WTC11 (cell line): ENCODE measurements around the gene PGAM1. TPM values are rescaled to one million over a fixed set of nuclear protein-coding genes. Genes with fewer than 3 reads are reported as not detected.

ENCODE experiments used
- ATAC-seq: fragments of 200-7000 bp; cut with Tn5 transposase; 2 replicates; pipeline ENCODE4 v1.10.0; 2021; ENCODE audit warnings: mild to moderate bottlenecking, moderate library complexity
- CTCF ChIA-PET: fragments of 300-600 bp; sonication (Branson Sonifier 250); formaldehyde crosslinking; loops from one replicate; lab custom pipeline; 2021; ENCODE audit warnings: antibody characterized with exemption; lab: Charles Lee
- POLR2A ChIA-PET: fragments of 350-600 bp; sonication (Branson Sonifier 250); formaldehyde crosslinking; loops from one replicate; lab custom pipeline; 2021; ENCODE audit warnings: antibody characterized with exemption; lab: Charles Lee
- DNase-seq: peaks from one replicate; pipeline ENCODE4 v3.0.0; 2021; ENCODE audit warnings: low spot score
- H3K27ac Mint-ChIP-seq: 2 replicates; pipeline ENCODE4 v1.8.0; 2021; ENCODE audit warnings: mixed read lengths
- H3K27me3 Mint-ChIP-seq: 2 replicates; pipeline ENCODE4 v1.8.0; 2021; ENCODE audit warnings: low read depth, mild to moderate bottlenecking, moderate library complexity, mixed read lengths
- H3K36me3 Mint-ChIP-seq: 2 replicates; pipeline ENCODE4 v1.8.0; 2021; ENCODE audit warnings: mixed read lengths
- H3K4me1 Mint-ChIP-seq: 2 replicates; pipeline ENCODE4 v1.8.0; 2022; ENCODE audit warnings: mixed read lengths
- H3K4me3 Mint-ChIP-seq: 2 replicates; pipeline ENCODE4 v1.8.0; 2021; ENCODE audit warnings: mild to moderate bottlenecking, moderate library complexity, mixed read lengths
- H3K9me3 Mint-ChIP-seq: 2 replicates; pipeline ENCODE4 v1.8.0; 2021; ENCODE audit warnings: mixed read lengths
- EMX1 ChIP-seq: fragments of 250-450 bp; sonication (Bioruptor Pico); IDR thresholded peaks from 2 replicates; pipeline ENCODE4 v1.8.0; 2021; ENCODE audit warnings: mild to moderate bottlenecking
- FOXP1 ChIP-seq: sonication (generic); formaldehyde crosslinking; IDR thresholded peaks from 2 replicates; pipeline ENCODE4 v1.8.0; 2022; ENCODE audit warnings: missing genetic modification reagents, mild to moderate bottlenecking, moderate library complexity, borderline replicate concordance
- HMGA2 ChIP-seq: fragments of 250-450 bp; sonication (Bioruptor Pico); IDR thresholded peaks from 2 replicates; pipeline ENCODE4 v1.4.0; 2021; ENCODE audit warnings: mild to moderate bottlenecking, moderate library complexity
- JAZF1 ChIP-seq: fragments of 250-450 bp; sonication (Bioruptor Pico); IDR thresholded peaks from 2 replicates; pipeline ENCODE4 v1.9.0; 2021; ENCODE audit warnings: moderate library complexity, mild to moderate bottlenecking, inconsistent platforms
- NFE2L1 ChIP-seq: sonication (generic); formaldehyde crosslinking; IDR thresholded peaks from 2 replicates; pipeline ENCODE4 v1.8.1; 2023; ENCODE audit warnings: missing genetic modification reagents
- NFYB ChIP-seq: sonication (generic); formaldehyde crosslinking; conservative IDR thresholded peaks from 2 replicates; pipeline ENCODE4 v1.8.0; 2022; ENCODE audit warnings: low read depth, missing genetic modification reagents
- NR1H2 ChIP-seq: sonication (generic); formaldehyde crosslinking; IDR thresholded peaks from 2 replicates; pipeline ENCODE4 v1.9.0; 2021; ENCODE audit warnings: mild to moderate bottlenecking, moderate library complexity, missing genetic modification reagents
- NR2C2 ChIP-seq: sonication (generic); formaldehyde crosslinking; IDR thresholded peaks from 2 replicates; pipeline ENCODE4 v1.8.0; 2022; ENCODE audit warnings: mild to moderate bottlenecking, missing genetic modification reagents
- PRRX2 ChIP-seq: fragments of 250-450 bp; sonication (Bioruptor Pico); IDR thresholded peaks from 2 replicates; pipeline ENCODE4 v1.8.0; 2021; ENCODE audit warnings: mild to moderate bottlenecking
- SMAD3 ChIP-seq: sonication (generic); formaldehyde crosslinking; IDR thresholded peaks from 2 replicates; pipeline ENCODE4 v1.8.0; 2022; ENCODE audit warnings: missing genetic modification reagents, mild to moderate bottlenecking, borderline replicate concordance
- TCF7 ChIP-seq: sonication (generic); formaldehyde crosslinking; IDR thresholded peaks from 2 replicates; pipeline ENCODE4 v1.8.0; 2022; ENCODE audit warnings: mild to moderate bottlenecking, low read depth, missing genetic modification reagents, moderate library complexity
- ZNF121 ChIP-seq: sonication (generic); formaldehyde crosslinking; IDR thresholded peaks from 2 replicates; pipeline ENCODE4 v1.8.0; 2023; ENCODE audit warnings: missing genetic modification reagents
- ZNF232 ChIP-seq: sonication (generic); formaldehyde crosslinking; IDR thresholded peaks from 2 replicates; pipeline ENCODE4 v1.8.0; 2022; ENCODE audit warnings: mild to moderate bottlenecking, missing genetic modification reagents
- ZNF317 ChIP-seq: sonication (generic); formaldehyde crosslinking; IDR thresholded peaks from 2 replicates; pipeline ENCODE4 v1.8.1; 2023; ENCODE audit warnings: low read depth, mild to moderate bottlenecking, moderate library complexity, missing genetic modification reagents, borderline replicate concordance
- total RNA-seq: library from RNA; stranded (reverse); gene quantifications from 3 replicates; pipeline ENCODE4 v1.2.3, GENCODE V29; 2021
- TF ChIP-seq, protein P1 (sequence below): sonication (generic); formaldehyde crosslinking; IDR thresholded peaks from 2 replicates; pipeline ENCODE4 v1.8.0; 2023; ENCODE audit warnings: missing genetic modification reagents
- TF ChIP-seq, protein P2 (sequence below): sonication (generic); formaldehyde crosslinking; IDR thresholded peaks from 2 replicates; pipeline ENCODE4 v1.8.1; 2023; ENCODE audit warnings: mild to moderate bottlenecking, missing genetic modification reagents
- TF ChIP-seq, protein P3 (sequence below): fragments of 250-450 bp; sonication (Bioruptor Pico); IDR thresholded peaks from 2 replicates; pipeline ENCODE4 v2.1.2; 2022; ENCODE audit warnings: mild to moderate bottlenecking, moderate library complexity
- TF ChIP-seq, protein P4 (sequence below): sonication (generic); formaldehyde crosslinking; conservative IDR thresholded peaks from 2 replicates; pipeline ENCODE4 v1.8.1; 2023; ENCODE audit warnings: mild to moderate bottlenecking, low read depth, missing genetic modification reagents, moderate library complexity
- TF ChIP-seq, protein P5 (sequence below): sonication (generic); formaldehyde crosslinking; IDR thresholded peaks from 2 replicates; pipeline ENCODE4 v1.8.0; 2022; ENCODE audit warnings: mild to moderate bottlenecking, missing genetic modification reagents
- TF ChIP-seq, protein P6 (sequence below): sonication (generic); formaldehyde crosslinking; conservative IDR thresholded peaks from 2 replicates; pipeline ENCODE4 v1.8.1; 2022; ENCODE audit warnings: mild to moderate bottlenecking, missing genetic modification reagents

The PGAM1 gene
- total RNA-seq, 1 experiment from 2014 or later: 833 TPM

DNA sequence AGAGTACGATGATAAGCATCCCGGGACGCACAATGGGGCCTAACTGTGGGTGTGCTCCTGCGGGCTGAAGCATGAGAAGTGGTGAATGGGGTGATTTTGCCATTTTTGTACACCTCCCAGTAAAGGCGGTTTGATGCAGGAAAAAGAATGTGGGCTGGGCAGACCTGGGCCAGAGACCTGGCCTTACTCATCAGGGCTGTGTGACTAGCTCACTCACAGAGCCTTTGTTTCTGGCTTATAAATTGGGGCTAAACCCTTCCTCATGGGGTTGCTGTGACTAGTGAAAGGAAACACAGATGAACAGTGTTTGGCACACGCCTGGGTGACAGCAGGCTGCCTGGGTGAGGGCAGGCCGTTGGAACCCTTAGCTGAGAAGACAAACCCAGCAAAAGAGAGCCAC is 42.8 kb upstream of the PGAM1 start:
- TF ChIP-seq, protein P1, sequence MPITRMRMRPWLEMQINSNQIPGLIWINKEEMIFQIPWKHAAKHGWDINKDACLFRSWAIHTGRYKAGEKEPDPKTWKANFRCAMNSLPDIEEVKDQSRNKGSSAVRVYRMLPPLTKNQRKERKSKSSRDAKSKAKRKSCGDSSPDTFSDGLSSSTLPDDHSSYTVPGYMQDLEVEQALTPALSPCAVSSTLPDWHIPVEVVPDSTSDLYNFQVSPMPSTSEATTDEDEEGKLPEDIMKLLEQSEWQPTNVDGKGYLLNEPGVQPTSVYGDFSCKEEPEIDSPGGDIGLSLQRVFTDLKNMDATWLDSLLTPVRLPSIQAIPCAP (CRISPR knock-in tag): no peak
- no peak for TF ChIP-seq TCF7 (CRISPR knock-in tag)
- TF ChIP-seq, protein P2, sequence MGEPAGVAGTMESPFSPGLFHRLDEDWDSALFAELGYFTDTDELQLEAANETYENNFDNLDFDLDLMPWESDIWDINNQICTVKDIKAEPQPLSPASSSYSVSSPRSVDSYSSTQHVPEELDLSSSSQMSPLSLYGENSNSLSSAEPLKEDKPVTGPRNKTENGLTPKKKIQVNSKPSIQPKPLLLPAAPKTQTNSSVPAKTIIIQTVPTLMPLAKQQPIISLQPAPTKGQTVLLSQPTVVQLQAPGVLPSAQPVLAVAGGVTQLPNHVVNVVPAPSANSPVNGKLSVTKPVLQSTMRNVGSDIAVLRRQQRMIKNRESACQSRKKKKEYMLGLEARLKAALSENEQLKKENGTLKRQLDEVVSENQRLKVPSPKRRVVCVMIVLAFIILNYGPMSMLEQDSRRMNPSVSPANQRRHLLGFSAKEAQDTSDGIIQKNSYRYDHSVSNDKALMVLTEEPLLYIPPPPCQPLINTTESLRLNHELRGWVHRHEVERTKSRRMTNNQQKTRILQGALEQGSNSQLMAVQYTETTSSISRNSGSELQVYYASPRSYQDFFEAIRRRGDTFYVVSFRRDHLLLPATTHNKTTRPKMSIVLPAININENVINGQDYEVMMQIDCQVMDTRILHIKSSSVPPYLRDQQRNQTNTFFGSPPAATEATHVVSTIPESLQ (CRISPR knock-in tag): no peak
- TF ChIP-seq, protein P3, sequence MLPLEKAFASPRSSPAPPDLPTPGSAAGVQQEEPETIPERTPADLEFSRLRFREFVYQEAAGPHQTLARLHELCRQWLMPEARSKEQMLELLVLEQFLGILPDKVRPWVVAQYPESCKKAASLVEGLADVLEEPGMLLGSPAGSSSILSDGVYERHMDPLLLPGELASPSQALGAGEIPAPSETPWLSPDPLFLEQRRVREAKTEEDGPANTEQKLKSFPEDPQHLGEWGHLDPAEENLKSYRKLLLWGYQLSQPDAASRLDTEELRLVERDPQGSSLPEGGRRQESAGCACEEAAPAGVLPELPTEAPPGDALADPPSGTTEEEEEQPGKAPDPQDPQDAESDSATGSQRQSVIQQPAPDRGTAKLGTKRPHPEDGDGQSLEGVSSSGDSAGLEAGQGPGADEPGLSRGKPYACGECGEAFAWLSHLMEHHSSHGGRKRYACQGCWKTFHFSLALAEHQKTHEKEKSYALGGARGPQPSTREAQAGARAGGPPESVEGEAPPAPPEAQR (CRISPR knock-in tag): no peak
- TF ChIP-seq PRRX2 (CRISPR knock-in tag): no peak
- no peak for TF ChIP-seq NFE2L1 (CRISPR knock-in tag)
- no peak for TF ChIP-seq NR1H2 (CRISPR knock-in tag)
- TF ChIP-seq ZNF232 (CRISPR knock-in tag): no peak
- no peak for TF ChIP-seq HMGA2 (CRISPR knock-in tag)
- TF ChIP-seq, protein P4, sequence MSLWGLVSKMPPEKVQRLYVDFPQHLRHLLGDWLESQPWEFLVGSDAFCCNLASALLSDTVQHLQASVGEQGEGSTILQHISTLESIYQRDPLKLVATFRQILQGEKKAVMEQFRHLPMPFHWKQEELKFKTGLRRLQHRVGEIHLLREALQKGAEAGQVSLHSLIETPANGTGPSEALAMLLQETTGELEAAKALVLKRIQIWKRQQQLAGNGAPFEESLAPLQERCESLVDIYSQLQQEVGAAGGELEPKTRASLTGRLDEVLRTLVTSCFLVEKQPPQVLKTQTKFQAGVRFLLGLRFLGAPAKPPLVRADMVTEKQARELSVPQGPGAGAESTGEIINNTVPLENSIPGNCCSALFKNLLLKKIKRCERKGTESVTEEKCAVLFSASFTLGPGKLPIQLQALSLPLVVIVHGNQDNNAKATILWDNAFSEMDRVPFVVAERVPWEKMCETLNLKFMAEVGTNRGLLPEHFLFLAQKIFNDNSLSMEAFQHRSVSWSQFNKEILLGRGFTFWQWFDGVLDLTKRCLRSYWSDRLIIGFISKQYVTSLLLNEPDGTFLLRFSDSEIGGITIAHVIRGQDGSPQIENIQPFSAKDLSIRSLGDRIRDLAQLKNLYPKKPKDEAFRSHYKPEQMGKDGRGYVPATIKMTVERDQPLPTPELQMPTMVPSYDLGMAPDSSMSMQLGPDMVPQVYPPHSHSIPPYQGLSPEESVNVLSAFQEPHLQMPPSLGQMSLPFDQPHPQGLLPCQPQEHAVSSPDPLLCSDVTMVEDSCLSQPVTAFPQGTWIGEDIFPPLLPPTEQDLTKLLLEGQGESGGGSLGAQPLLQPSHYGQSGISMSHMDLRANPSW (CRISPR knock-in tag): no peak
- TF ChIP-seq SMAD3 (CRISPR knock-in tag): no peak
- TF ChIP-seq ZNF121 (CRISPR knock-in tag): no peak
- no peak for TF ChIP-seq FOXP1
- TF ChIP-seq, protein P5, sequence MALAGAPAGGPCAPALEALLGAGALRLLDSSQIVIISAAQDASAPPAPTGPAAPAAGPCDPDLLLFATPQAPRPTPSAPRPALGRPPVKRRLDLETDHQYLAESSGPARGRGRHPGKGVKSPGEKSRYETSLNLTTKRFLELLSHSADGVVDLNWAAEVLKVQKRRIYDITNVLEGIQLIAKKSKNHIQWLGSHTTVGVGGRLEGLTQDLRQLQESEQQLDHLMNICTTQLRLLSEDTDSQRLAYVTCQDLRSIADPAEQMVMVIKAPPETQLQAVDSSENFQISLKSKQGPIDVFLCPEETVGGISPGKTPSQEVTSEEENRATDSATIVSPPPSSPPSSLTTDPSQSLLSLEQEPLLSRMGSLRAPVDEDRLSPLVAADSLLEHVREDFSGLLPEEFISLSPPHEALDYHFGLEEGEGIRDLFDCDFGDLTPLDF (CRISPR knock-in tag): no peak
- no peak for TF ChIP-seq JAZF1 (CRISPR knock-in tag)
- TF ChIP-seq, protein P6, sequence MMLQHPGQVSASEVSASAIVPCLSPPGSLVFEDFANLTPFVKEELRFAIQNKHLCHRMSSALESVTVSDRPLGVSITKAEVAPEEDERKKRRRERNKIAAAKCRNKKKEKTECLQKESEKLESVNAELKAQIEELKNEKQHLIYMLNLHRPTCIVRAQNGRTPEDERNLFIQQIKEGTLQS: no peak
- no peak for TF ChIP-seq NR2C2 (CRISPR knock-in tag)
- no peak for TF ChIP-seq EMX1
- no peak for TF ChIP-seq NFYB (CRISPR knock-in tag)
- no peak for TF ChIP-seq ZNF317
- TF ChIP-seq, all 79 proteins: peak for 0
- Mint-ChIP-seq H3K4me3 (no peak overlapping the region), H3K9me3 (no peaks in the 10 kb centered on the region), H3K4me1 (no peaks in the 10 kb centered on the region), H3K27me3 (no peaks in the 10 kb centered on the region), H3K36me3 (peaks cover 36% of the 10 kb centered on the region), H3K27ac (no peak overlapping the region; the same call in 1 of the 2 replicates)
- ATAC-seq: no peak
- DNase-seq: no peak
- ChIA-PET CTCF (no interaction called here), POLR2A (no interaction called here)
